Right atrium auricular region (tissue), 2 donors: ENCODE data around the gene C19orf38. TPM values are rescaled to one million over a fixed set of nuclear protein-coding genes. Genes with fewer than 3 reads are reported as not detected.

ENCODE experiments used
- DNase-seq: peaks from one replicate; pipeline ENCODE4 v3.0.0-alpha.2; 2019; ENCODE audit warnings: low spot score
- H3K27ac ChIP-seq, 2 donors: fragments of 200-600 bp; sonication (generic); 1 replicate in 1 of 2; 2 replicates in 1 of 2; pipeline ENCODE4 v1.5.1; 2016 to 2019
- H3K27me3 ChIP-seq, 2 donors: fragments of 200-600 bp; sonication (generic); one replicate each; pipeline versions ENCODE4 v1.5.1 to v1.6.0; 2017 to 2019
- H3K36me3 ChIP-seq: fragments of 200-600 bp; sonication (generic); one replicate; pipeline ENCODE4 v1.5.1; 2016
- H3K4me1 ChIP-seq, 2 donors: fragments of 200-600 bp; sonication (generic); one replicate each; pipeline versions ENCODE4 v1.5.1 to v1.6.0; 2017 to 2019
- H3K4me3 ChIP-seq, 2 donors: fragments of 200-600 bp; sonication (generic); 1 replicate in 1 of 2; 2 replicates in 1 of 2; pipeline ENCODE4 v1.5.1; 2017 to 2019; ENCODE audit warnings: mild to moderate bottlenecking in 1 of 2, moderate library complexity in 1 of 2
- H3K9me3 ChIP-seq, 2 donors: fragments of 200-600 bp; sonication (generic); one replicate each; pipeline ENCODE4 v1.5.1; 2019
- CTCF ChIP-seq, 2 donors: fragments of 200-600 bp; sonication (generic); IDR thresholded peaks; one replicate each; pipeline ENCODE4 v1.5.1; 2019; ENCODE audit warnings: antibody characterized with exemption in 2 of 2
- total RNA-seq, 2 donors: library from RNA; depleted of rRNA; stranded (reverse); fragments of >200 nt; gene quantifications; one replicate each; pipeline ENCODE4 v1.1.0, GENCODE V29; 2016

C19orf38 gene
- total RNA-seq, 2 donors from 2014 or later, result 1.5 TPM; not detected in 1

GRCh38 chr19:10861103-10861651, 13.0 kb downstream of the C19orf38 start:
- peak in 1 of 2 donors; percentile 30 for TF ChIP-seq CTCF (IDR thresholded peaks at IDR 0.05)
- H3K36me3 ChIP-seq, result no peaks in the 10 kb centered on the region
- H3K27me3 ChIP-seq, result no peaks in the 10 kb centered on the region
- H3K4me3 ChIP-seq, result no peak overlapping the region
- no peak overlapping the region for H3K27ac ChIP-seq
- peaks cover 0 to 8% of the 10 kb centered on the region in 2 donors for H3K4me1 ChIP-seq
- no peaks in the 10 kb centered on the region for H3K9me3 ChIP-seq
- no peak for DNase-seq

- Histone ChIP-seq H3K36me3 (no peaks in the 10 kb centered on the region), H3K9me3 (no peaks in the 10 kb centered on the region), H3K27me3 (no peaks in the 10 kb centered on the region), H3K4me3 (no peak overlapping the region), H3K4me1 (peaks cover 0 to 8% of the 10 kb centered on the region in 2 donors), H3K27ac (no peak overlapping the region)
- DNase-seq, result no peak
- TF ChIP-seq CTCF (IDR thresholded peaks at IDR 0.05), result no peak
These were observed 14.4 kb downstream of the C19orf38 start for GRCh38 chr19:10862561-10863106.

GRCh38 chr19:10863107-10863717, 15.0 kb downstream of the C19orf38 start:
- DNase-seq, result no peak
- H3K4me3 ChIP-seq, result no peak overlapping the region
- H3K27me3 ChIP-seq, result no peaks in the 10 kb centered on the region
- no peak overlapping the region for H3K27ac ChIP-seq
- no peak for TF ChIP-seq CTCF (IDR thresholded peaks at IDR 0.05)
- H3K9me3 ChIP-seq, result no peaks in the 10 kb centered on the region
- H3K36me3 ChIP-seq, result no peaks in the 10 kb centered on the region
- H3K4me1 ChIP-seq, result peaks cover 0 to 8% of the 10 kb centered on the region in 2 donors

- TF ChIP-seq CTCF (IDR thresholded peaks at IDR 0.05), result peak; percentile 72 to 88
- DNase-seq, result peak; percentile 80
- peaks cover 0 to 8% of the 10 kb centered on the region in 2 donors for H3K4me1 ChIP-seq
- H3K27ac ChIP-seq, result no peak overlapping the region
- peak overlapping the region in 1 of 2 donors; percentile 16 for H3K4me3 ChIP-seq
- H3K36me3 ChIP-seq, result no peaks in the 10 kb centered on the region
- no peaks in the 10 kb centered on the region for H3K9me3 ChIP-seq
- H3K27me3 ChIP-seq, result no peaks in the 10 kb centered on the region
These were observed 16.3 kb downstream of the C19orf38 start for GRCh38 chr19:10864538-10864899.

- no peak for DNase-seq
- H3K27me3 ChIP-seq, result no peaks in the 10 kb centered on the region
- H3K36me3 ChIP-seq, result no peaks in the 10 kb centered on the region
- no peak for TF ChIP-seq CTCF (IDR thresholded peaks at IDR 0.05)
- H3K4me3 ChIP-seq, result no peak overlapping the region
- H3K4me1 ChIP-seq, result peaks cover 0 to 14% of the 10 kb centered on the region in 2 donors
- H3K27ac ChIP-seq, result no peak overlapping the region
- H3K9me3 ChIP-seq, result no peaks in the 10 kb centered on the region
These were observed 18.3 kb downstream of the C19orf38 start for GRCh38 chr19:10866495-10866894.
